NB4 (cell line): ENCODE results near the gene LPP.

Source experiments
- DNase-seq: peaks from one replicate; pipeline ENCODE4 v3.0.0; 2010; ENCODE audit warnings: low read depth
- H3K4me3 ChIP-seq: one replicate; pipeline ENCODE4 v1.5.1; 2011; ENCODE audit warnings: mild to moderate bottlenecking, low read depth, low read length, moderate library complexity
- MYC ChIP-seq: IDR thresholded peaks from 2 replicates; pipeline ENCODE4 v1.6.1; 2011; ENCODE audit warnings: low read depth, low read length
- POLR2A ChIP-seq: IDR thresholded peaks from 2 replicates; pipeline ENCODE4 v1.6.1; 2011; ENCODE audit warnings: mild to moderate bottlenecking; ENCODE audit not compliant: insufficient read length; ENCODE audit errors: extremely low read depth
- TF ChIP-seq, protein P1 (sequence below): IDR thresholded peaks from 2 replicates; pipeline ENCODE4 v1.6.1; 2011; ENCODE audit warnings: low read depth, low read length
- TF ChIP-seq, protein P2 (sequence below): IDR thresholded peaks from one replicate; pipeline ENCODE4 v1.5.1; 2012; ENCODE audit warnings: low read depth, low read length

Gene LPP

DNA sequence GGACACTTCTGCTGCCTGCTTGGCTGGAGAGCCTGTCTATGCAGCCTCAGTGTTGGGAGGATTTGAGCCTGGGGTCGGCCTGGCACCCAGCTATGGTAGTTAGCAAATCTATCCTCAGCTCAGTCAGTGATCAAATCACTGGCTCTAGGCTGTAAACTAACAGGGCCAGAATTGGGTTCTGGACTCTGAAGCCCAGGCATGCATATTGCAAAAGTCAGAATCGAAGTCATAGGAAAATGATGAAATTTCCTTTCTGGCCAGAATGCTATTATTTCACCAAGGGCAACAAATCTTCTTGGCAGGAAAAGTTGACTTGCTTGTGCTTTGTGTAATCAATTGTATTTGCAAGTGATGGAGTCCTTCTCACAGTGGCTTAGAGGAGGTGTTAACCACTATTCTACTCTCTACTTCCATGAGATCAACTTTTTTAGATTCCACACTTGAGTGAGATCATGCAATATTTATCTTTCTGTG, 535.2 kb downstream of the LPP start:
- H3K4me3 ChIP-seq, result no peak overlapping the region
- DNase-seq, result no peak

DNA sequence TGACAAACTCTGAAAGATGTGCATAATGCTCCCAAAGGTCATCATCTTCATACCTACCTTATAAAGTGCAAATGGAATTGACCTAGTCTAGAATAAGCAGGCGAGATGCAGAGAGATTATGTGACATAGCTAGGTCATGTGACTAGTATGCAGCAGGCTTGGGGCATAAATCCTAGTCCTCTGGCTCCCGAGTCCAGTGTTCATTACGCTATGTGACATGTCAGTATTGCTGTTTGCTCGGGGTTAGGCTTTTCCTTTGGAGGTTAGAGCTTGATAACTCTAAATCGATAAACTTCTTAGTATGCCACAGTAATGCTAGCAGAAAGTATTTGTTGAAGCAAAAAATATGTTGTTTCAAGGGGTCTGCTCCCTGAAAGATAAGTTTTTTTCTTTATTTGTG, 536.1 kb downstream of the LPP start:
- TF ChIP-seq, protein P1, sequence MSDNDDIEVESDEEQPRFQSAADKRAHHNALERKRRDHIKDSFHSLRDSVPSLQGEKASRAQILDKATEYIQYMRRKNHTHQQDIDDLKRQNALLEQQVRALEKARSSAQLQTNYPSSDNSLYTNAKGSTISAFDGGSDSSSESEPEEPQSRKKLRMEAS, result no peak
- TF ChIP-seq MYC (no peak), POLR2A (no peak)
- TF ChIP-seq, protein P2, sequence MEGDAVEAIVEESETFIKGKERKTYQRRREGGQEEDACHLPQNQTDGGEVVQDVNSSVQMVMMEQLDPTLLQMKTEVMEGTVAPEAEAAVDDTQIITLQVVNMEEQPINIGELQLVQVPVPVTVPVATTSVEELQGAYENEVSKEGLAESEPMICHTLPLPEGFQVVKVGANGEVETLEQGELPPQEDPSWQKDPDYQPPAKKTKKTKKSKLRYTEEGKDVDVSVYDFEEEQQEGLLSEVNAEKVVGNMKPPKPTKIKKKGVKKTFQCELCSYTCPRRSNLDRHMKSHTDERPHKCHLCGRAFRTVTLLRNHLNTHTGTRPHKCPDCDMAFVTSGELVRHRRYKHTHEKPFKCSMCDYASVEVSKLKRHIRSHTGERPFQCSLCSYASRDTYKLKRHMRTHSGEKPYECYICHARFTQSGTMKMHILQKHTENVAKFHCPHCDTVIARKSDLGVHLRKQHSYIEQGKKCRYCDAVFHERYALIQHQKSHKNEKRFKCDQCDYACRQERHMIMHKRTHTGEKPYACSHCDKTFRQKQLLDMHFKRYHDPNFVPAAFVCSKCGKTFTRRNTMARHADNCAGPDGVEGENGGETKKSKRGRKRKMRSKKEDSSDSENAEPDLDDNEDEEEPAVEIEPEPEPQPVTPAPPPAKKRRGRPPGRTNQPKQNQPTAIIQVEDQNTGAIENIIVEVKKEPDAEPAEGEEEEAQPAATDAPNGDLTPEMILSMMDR, result no peak
- DNase-seq, result no peak
- no peak overlapping the region for H3K4me3 ChIP-seq

More for the DNA sequence above, 535.2 kb downstream of the LPP start:
- TF ChIP-seq, protein P1, result no peak
- TF ChIP-seq, protein P2, result no peak
- TF ChIP-seq POLR2A (no peak), MYC (no peak)

DNA sequence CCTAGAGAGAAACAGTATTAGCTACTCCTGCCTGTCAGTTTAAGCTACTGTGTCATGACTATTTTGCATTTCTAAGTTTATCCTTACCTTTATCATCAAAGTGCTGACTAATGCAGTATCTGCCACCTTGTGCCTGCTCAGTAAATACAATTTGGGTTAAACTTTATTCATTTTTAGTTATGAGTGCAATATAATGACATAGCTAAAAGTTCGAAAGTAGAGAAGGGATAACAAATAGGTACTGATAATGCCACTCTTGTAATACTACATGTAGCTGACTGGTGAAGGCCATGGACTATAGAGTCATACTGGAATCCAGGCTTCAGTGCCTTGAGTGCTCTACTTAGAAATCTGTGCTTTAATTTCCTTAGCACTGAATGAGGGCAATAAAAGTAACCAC, 537.0 kb downstream of the LPP start:
- DNase-seq, result no peak
- TF ChIP-seq MYC (no peak), POLR2A (no peak)
- TF ChIP-seq, protein P1, result no peak
- TF ChIP-seq, protein P2, result no peak
- H3K4me3 ChIP-seq, result no peak overlapping the region

DNA sequence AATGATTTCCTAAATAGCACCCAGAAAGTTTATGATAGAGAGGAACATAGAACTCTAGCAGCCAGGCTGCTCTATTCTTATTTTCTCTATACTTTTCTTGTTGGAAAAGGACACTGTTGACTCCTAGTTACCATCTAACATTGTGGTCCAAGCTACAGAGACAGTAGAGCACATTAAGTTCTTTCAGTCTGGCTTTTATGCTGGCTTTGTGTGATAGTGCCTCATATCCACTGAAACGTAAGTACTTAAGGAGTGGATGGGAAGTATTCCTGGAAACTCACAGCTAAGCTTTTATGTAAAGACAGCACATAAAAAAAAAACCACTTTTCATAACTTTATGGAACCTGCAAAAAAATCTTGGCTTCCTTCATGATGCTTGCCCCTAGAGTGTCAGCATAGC, 537.7 kb downstream of the LPP start:
- H3K4me3 ChIP-seq, result no peak overlapping the region
- TF ChIP-seq MYC (no peak), POLR2A (no peak)
- TF ChIP-seq, protein P2, result no peak
- TF ChIP-seq, protein P1, result no peak
- no peak for DNase-seq

DNA sequence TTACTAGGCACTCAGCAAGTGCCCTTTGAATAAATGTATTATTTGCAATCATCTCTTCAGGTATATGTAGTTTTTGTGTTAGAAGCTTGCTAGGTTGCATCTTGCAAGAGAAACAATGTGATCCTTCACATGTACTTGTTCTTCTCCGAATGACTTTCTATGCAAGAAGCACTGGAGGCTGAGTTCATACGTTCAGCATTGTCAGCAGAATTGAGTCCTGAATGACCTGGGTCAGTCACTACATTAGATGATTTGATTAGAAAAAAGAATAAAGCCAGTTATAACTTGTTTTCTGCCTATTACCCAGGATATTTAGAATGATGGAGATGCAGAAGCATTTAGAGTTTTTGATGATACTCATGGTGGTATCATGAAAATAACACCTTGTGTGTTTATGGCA, 538.7 kb downstream of the LPP start:
- no peak for DNase-seq
- TF ChIP-seq, protein P1, result no peak
- TF ChIP-seq POLR2A (no peak), MYC (no peak)
- TF ChIP-seq, protein P2, result no peak
- no peak overlapping the region for H3K4me3 ChIP-seq

DNA sequence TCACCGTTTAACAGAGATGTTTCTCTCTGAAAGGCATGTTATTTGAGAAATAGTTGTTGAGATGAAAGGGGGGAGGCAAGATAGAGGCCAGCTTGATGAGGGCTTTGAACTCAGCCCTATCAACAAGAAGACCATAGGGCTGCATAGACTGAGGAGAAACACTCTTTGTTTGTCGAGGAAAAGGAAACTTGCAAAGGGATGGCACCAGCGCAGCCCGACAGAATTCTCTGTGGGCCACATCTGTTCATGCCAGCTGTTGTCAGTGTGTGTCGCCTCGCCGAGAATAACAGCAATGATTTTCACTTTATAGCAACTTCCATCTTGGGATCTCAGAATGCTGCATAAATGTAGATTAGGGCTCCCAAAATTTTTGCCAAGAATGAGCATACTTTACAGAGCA, 539.5 kb downstream of the LPP start:
- TF ChIP-seq POLR2A (no peak), MYC (no peak)
- TF ChIP-seq, protein P2, result no peak
- TF ChIP-seq, protein P1, result no peak
- no peak for DNase-seq
- H3K4me3 ChIP-seq, result no peak overlapping the region
